ENCODE measurements around the gene SETD1B.
"Not testable (repeated sequence)": the region's sequence is repeated elsewhere in the genome, so short reads cannot be mapped to it uniquely, and the experiment has no call there.

SETD1B gene

DNA sequence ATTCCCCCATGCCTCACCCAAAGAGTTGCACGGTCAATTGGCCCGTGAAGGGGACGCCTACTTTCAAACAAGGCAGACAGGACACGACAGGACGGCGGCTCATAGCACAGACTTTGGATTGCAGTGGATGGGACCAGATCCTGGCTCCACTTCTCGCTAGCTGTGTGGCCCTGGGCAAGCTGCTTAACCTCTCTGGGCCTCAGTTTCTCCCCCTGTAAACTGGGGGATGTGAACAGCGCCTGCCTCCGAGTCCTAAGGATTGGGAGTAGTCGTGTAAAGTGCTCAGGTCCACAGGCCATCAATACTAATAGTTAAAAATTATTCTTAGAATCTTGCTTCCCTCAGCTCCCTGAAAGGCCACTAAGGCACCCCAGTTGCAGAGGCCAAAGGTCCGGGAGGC, 23.4 kb upstream of the SETD1B start:
- no peak for DNase-seq (ENCODE audit: low read depth)

DNA sequence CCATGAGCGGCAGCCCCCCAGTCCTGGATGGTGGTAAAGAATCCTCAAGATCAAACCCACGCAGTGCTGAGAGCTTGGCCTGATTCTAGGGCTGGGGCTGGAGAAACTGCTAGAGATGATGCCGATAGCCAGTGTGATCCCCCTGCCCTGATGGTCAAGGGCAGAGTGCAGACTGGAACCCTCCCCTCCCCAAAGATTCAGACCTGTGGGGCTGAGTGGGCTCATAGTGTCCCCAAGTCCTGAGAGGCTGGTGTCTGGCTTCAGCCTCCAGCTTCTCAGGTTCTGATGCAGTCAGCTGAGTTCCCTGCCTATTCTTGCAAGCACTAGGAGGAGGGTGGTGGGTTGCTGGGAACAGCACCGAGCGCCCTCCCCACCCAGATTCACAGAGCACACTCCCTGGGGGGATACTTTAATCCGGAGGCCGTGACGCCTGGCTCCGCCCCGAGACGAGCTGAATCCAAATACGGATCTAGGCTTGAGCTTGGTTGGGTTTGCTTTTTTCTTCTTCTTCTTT, 22.3 kb upstream of the SETD1B start:
- no peak for DNase-seq (ENCODE audit: low read depth)

DNA sequence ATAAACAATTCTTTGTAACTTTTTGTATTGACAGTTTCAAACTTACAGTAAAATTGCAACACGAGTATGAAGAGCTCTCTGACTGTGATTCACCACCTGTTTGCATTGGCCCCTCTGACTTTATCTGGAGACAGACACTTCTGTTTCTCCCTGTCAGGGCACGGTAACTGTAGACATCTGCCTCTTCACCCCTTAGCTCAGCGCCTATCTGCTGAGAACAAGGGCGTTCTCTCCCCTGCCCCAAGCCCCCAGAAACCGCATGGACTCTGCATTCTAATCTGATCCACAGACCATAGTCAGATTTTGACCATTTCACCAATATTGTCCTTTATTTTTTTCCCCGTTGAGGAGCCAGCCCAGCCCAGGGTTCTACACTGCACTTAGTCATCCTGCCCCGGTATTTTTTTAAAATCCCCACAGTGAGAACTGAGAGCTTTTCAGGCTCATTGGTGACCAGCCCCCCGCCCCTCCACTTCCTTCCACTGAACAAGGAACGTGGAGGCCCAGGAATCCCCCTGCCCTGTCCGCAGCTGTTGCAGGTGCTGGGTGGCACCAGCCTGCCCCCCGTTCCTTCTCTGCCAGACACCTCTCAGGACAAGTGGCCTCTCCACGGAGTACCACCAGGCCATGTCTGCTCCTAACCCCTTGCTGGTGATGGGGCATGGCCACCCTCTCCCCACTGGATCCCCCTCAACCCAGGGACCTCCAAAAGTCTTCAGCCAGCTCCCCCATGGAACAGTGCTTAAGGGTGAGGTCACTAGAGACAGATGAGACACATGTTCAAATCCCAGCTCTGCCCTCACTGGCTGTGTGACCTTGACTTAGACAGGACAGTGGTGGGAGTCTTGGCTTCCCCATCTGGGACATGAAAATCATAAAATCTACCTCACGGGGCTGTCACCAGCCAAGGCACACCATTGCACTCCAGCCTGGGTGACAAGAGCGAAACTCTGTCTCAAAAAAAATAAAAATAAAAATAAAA, 21.5 kb upstream of the SETD1B start:
- DNase-seq (ENCODE audit: low read depth), result no peak

DNA sequence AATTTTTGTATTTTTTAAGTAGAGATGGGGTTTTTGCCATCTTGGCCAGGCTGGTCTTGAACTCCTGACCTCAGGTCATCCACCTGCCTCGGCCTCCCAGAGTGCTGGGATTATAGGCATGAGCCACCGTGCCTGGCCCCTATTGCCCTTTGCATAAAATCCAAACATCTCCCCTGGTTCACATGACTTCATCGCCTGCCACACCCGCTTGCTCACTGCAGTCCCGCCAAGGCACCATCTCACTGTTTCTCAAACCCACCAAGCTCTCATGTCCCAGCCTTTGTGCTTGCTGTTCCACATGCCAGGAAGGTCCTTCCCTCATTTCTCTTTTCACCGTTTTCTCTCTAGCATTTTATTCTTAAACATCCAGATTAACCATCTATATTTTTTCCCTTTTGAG, 20.0 kb upstream of the SETD1B start:
- no peak for DNase-seq (ENCODE audit: low read depth)

DNA sequence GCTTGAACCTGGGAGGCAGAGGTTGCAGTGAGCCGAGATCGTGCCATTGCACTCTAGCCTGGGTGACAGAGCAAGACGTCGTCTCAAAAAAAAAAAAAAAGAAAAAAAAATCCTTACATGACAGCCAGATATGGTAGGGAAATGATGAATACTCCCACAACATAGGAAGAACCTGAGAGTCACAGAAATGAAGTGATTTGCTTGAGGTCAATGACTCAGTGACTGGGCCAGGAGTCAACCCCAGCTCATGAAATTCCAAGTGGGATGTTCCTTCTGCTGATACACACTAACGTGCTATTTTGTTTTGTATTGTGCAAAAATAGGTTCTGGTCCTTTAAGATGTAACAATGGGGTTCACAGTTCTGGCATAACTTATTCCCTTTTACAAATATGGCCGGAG, 19.3 kb upstream of the SETD1B start:
- no peak for DNase-seq (ENCODE audit: low read depth)

DNA sequence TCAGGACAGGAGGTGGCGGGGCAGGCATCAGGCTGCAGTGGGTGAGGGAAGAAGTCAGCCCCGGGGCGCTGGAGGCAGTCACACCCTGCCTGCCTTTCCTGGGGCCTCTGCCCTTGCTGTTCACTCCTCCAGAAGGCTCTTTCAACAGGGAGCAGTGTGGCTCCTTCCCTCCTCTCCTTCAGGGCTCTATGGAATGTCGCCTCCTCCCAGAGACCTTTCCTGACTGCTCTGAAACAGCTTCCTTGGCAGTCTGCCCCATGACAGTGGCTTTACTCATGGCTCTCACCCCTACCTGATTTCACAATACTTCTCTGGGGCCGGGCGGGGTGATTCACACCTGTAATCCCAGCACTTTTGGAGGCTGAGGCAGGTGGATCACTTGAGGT, 17.4 kb upstream of the SETD1B start:
- no peak for DNase-seq (ENCODE audit: low read depth)

DNA sequence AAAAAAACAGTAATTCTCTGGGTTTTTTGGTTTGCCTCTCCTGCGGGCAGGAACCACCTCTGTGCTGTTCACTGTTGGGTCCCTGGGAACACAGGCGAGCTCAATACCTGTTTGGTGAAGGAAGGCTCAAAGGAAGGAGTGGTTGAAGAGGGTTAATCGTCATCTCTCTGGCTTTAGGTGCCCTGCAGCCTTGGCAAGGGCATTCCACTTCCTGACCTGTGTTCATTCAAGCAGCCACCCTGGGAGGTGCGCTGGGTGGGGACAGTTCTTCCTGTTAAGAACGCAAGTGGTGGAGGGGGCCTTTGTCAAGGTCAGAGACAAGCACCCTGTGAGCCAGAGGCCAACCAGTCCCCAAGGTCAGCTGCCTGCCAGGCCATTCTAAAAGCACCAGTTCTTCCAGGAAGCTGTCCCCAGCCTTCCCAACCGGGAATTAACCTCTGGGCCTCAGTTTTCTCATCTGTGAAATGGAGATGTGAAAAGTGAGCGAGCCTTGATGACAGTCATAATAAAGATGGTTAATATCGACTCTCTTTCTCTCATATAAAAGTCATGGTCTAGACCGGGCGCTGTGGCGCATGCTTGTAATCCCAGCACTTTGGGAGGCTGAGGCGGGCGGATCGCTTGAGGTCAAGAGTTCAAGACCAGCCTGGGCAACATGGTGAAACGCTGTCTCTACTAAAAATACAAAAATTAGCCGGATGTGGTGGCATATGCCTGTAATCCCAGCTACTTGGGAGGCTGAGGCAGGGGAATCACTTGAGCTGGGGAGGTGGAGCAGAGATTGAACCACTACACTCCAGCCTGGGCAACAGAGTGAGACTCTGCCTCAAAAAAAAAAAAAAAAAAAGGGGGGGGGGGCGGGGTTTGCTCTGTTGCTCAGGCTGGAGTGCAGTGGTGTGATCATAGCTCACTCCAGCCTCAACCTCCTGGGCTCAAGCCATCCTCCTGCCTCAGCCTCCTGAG, 16.5 kb upstream of the SETD1B start:
- no peak for DNase-seq (ENCODE audit: low read depth)

DNA sequence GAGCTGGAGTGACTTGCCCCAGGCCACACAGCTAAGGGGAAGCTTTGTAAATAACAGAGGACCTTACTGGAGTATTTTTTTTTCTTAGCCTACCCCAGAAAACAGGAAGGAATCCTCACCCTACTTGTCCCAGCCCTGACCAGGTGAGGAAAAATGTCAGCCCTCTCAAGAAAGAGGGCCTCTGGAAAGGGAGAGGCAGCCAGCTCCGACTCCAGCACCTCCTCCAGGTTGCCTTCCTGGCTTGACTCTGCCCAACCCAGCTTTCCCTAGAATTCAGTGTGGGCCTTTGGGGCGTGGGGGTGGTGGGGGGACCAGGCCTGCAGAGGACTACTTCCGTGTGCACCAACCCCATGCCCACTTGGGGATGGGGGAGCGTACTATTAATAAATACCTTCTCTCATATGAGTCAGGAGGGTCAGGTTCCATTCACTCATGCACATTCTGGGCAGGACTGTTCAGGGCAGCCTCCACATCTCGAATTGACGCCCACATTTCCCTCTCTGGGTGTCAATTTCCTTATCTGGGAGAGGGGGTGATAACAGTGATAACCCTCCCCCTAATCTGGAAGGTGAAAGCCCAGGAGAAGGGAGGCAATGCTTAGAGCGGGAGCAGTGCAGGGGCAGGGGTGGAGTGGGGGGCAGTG, 15.5 kb upstream of the SETD1B start:
- no peak for DNase-seq (ENCODE audit: low read depth)

DNA sequence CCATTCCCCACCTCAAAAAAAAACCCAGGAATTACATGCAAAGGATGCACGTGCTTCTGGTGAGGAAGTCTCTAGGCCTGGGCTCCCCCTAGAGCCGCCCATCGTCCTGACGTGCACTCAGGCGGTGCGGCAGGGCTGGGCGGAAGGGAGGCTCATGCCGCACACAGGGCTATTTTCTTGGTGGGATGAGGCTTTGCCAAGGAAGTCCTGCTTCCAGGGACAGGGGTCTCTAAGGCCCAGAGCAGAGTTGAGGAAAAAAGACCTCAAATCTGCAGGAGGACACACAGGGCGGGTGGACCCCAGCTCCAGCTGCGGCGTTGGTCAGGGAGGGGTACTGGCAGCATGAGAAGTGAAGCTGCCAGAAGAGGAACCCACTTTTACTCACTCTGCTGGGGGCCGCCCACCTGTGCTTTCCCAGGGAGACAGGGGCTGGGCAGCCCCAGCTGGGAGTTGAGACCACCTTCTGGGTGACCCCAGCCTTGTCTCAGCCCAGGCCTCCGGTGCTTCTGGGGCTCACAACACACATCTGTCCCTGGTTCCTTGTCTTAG, 14.5 kb upstream of the SETD1B start:
- no peak for DNase-seq (ENCODE audit: low read depth)

DNA sequence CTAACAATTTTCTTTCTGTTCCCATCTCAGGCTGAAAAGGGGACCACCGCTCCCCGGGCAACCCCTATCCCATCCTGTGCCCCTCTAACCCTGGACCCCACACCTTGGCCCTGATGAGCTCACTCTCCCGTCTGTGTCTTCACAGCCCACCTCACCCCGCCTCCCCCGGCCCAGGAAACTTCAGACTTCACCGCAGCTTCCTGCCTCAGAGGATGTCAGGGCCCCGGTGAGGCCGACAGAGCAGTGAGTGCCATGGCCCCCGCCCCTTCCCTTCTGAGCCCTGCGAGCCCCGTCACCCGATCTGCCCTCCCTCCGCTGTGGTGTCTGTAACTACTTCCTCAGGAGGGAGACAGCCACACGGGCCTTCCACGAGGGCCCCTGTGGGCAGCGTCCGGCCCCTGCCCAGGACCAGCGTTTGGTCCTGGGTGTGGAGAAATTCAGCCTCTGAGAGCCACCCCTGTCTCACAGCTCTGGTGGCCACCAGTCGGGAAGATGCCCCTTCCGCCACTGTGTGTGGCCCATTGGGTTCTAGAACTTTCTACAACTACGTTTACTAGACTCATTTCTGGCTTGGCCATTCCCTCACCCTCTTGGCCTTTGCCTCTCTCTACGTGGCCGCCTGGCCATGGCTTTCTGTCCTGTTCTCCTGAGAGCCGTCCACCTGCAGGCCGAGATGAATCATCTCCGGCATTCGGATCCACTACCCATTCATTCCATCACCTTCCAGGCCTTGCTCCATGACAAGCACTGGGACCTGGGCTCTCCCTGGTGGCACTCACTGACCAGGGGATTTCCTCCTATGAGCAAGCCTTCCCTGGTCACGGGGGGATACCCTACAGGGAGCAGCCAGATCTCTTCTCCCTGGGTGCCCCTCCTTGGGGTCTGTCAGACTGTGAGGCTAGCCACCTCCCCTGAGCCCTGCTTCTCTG, 13.7 kb upstream of the SETD1B start:
- DNase-seq (ENCODE audit: low read depth), result peak; percentile 93

DNA sequence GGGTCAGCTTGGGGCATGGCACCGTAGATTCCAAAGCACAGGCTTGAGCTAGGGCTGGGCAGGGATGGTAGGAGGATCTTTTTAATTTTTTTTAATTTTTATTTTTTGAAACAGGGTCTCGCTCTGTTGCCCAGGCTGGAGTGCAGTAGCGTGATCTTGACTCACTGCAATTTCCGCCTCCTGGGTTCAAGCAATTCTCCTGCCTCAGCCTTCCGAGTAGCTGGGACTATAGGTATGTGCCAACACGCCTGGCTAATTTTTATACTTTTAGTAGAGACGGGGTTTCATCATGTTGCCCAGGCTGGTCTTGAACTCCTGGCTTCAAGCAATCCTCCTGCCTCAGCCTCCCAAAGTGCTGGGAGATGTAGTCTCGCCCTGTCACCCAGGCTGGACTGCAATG, 13.0 kb upstream of the SETD1B start:
- DNase-seq (ENCODE audit: low read depth), result not testable (repeated sequence)

DNA sequence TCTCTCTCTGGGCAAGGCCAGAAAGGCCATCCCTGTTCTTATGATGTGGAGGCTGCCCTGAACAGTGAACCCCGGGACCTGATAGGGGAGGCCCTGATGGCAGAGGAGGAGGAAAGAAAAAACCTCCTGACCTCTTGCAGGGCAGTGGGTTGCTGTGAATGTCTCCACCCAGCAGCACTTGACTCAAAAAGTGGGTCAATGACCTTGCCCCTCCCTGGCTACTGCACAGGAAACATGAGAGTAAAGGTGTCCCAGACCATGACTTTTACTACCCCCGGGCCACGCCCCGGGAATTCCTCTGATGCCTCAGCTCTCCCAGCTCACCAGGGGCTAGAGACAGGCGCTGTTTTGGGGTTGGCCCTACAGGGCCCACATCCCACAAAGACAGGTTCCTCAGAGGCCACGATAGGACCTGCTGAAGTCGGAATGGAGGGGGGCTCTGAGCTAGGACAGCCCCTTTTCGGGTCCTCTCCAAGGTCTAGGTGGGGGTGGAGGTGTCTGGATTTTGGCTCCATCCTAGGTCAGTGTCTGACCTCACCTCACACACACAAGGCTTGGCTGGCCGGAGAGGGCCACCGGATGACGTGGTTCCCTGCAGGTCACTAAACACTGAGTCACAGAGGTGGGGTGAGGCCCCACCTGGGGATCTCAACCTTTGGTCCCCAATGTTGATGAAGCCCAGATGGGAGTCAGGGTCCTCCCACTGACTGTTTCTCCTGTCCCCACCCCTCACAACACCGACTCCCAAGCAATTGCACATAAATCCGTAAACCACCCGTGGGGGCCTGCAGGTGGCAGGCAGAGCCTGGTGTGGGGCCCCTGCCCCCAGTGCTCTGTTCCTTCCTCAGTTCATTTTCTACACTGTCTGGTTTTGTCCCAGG, 11.9 kb upstream of the SETD1B start:
- DNase-seq (ENCODE audit: low read depth), result no peak

DNA sequence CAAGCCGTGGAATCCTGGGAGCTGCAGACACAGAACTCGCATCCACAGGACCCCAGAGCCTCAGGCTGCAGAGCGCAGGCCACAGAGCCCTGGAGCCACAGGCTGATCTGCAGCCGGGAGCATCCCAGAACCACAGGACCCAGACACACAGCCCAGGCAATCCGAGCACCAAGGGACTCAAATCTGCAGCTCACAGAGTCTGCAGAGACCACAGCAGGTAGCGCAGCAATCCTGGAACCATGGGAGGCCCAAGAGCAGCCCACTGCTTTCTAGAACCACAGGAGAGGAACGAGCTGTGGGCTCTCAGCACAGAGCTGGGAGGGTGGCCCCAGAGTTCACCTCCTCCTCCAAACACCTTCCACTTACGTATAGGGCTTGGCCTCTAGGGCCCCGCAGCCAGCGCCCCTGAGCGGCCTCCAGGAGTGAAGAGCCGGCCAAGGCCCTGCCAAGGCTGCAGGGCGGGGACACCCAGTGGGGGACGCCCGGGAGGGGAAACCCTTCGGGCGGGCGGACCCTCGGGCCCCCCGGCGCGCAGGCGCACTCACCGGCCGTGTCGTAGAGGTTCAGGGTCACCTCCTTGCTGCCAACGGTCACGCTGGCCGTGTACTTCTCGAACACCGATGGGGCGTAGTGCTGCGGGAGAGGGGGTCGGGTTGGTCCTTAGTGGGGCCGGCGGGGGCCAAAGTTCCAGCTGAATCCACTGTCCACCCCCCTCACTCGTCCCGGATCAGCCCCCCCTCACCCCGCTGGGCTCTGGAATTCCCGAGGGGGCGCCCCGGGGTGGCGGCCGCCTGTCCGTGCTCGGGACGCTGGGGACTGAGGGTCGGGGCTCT, 11.0 kb upstream of the SETD1B start:
- no peak for DNase-seq (ENCODE audit: low read depth)

DNA sequence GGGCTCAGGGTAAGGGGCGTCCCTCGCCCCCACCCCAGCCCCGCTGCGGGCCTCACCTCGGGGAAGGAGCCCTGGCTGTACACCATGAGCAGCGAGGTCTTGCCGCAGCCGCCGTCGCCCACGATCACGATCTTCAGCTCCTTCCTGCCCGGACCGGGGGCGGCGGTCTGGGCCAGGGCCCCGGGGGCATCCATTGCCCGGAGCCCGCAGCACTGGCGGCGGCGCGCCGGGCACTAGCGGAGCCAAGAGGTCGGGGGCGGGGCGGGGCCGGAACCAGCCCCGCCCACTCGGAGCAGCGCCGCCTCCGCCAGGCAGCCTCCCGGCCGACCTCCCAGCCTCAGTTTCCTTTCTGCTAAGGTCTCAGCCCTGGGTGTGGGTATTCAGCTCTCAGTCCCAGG, 10.4 kb upstream of the SETD1B start, which contains the start of gene RHOF:
TSS of gene RHOF (minus strand) at position 249 of the 398 bp plus-strand sequence. CDS start at position 194, 55 bp downstream.
- no peak for DNase-seq (ENCODE audit: low read depth)

DNA sequence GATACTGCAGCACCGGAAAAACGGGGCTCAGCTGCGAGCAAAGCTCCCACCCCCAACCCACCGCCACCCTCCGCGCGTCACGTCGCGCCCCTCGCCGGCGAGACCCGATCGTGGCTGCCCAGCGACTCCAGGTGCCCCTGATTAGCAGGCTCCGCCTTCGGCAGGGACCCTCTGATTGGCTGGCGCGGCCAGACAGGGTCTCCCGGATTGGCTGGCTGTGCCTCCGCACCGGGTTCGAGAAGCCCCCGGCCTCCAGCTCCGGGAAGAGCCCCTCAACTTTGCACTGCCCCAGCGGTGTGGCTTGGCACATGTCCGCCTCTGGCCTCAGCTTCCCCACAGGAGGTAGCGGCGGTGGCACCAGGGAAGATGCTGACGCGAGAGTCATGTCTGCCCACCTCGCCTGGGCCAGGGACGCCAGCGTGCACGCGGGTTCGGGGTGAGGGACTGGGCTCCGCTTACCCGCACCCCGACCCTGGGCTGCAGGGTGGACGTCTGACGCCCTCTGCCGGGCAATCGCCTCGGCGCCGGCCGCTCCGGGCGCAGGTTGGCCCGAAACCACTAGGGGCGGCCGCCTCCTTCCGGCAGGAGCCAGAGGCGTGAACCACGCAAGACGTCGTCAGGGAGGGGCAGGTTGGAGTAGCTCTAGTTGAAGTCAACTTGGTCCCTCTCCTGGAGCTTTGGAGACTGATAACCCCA, 9.8 kb upstream of the SETD1B start:
- DNase-seq (ENCODE audit: low read depth), result peak; percentile 91

DNA sequence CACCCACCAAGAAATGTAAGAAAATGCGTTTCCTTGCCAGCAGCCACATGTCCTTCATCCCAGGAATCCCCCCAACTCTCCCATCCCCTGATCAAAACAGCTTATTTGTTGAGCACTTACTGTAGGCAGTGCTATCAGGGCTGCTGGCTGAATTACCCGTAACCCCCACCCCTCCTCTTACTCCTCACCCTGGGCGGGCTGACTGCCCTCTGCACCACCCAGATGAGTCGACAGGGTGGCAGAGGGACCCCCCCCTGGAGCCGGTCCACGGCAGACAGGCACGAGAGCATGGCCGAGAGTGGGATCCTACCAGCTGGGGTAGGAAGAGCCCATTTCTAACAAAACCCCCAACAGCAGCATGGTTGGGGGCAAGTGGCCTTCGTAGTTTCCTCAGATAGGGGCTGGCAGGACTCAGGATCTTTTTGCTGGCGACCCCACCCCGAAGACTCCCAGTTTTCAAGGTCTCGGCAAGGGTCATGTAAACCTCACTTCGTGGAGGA, 9.2 kb upstream of the SETD1B start:
- DNase-seq (ENCODE audit: low read depth), result no peak

DNA sequence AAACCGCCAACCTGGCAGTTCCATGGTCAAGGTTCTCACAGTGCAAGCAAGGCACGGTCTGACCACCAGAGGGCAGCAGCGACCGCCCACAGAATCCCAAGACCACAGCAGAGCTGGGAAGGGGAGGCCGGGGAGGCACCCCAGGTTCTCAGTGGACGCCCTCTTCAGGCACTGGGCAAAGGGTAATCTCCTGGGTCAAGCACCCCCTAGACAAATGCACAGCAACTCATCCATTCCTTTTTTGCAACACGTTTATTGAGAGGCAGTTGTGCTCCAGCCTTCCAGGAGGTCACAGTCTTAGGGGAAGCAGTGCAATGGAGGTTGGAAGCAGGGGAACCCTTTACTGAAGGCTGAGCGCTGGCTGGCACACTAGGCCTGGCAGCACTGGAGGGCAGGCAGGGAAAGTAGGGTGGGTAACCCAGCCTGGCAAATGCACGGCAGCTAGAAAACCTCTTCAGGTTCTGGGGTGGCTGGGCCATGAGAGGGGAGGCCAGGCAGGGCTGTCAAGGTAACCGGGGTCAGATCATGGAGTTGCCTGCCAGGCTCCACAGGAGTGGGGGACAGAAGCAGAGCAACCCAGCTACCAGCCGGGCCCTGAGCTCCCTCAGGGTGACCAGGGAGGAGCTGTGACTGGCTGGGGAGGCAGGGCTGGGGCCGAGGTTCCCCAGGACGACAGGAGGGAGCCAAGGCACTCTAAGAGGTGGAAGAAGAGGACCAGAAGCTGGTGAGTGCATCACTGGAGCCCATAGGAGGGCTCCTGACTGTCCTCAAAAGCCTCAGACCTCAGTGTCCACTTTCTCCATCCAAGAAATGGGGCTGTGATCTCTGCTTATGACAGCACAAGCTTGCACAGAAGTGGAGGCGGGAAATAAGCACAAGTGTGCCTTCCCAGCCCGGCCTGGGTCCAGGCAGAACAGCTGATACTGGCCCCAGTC, 8.5 kb upstream of the SETD1B start:
- DNase-seq (ENCODE audit: low read depth), result peak; percentile 76
